Esophagus (tissue), 2 donors: ENCODE measurements around the gene TMED10. TPM values are rescaled to one million over a fixed set of nuclear protein-coding genes. Genes with fewer than 3 reads are reported as not detected.

Source experiments
- H3K27ac ChIP-seq, 2 donors: one replicate each; pipeline ENCODE4 v1.5.1; 2013; ENCODE audit warnings: low read depth in 2 of 2, mild to moderate bottlenecking in 2 of 2, inconsistent platforms in 1 of 2, low read length in 1 of 2, moderate library complexity in 1 of 2
- H3K27me3 ChIP-seq, 2 donors: one replicate each; pipeline ENCODE4 v1.6.1; 2013; ENCODE audit warnings: low read length in 2 of 2, control low read depth in 1 of 2, mild to moderate bottlenecking in 1 of 2; ENCODE audit not compliant: insufficient read depth in 2 of 2, control insufficient read depth in 1 of 2
- H3K36me3 ChIP-seq, 2 donors: one replicate each; pipeline ENCODE4 v1.6.1; 2013; ENCODE audit warnings: low read length in 1 of 2; ENCODE audit not compliant: control insufficient read depth in 2 of 2, insufficient read depth in 2 of 2
- H3K4me1 ChIP-seq, 2 donors: one replicate each; pipeline ENCODE4 v1.6.1; 2013; ENCODE audit warnings: low read length in 1 of 2; ENCODE audit not compliant: control insufficient read depth in 2 of 2, insufficient read depth in 2 of 2
- H3K4me3 ChIP-seq, 2 donors: one replicate each; pipeline ENCODE4 v1.5.1; 2013; ENCODE audit warnings: low read length in 2 of 2, mild to moderate bottlenecking in 2 of 2, low read depth in 1 of 2, moderate library complexity in 1 of 2
- H3K9me3 ChIP-seq, 2 donors: one replicate each; pipeline ENCODE4 v1.6.1; 2013; ENCODE audit warnings: mild to moderate bottlenecking in 2 of 2, low read depth in 1 of 2, low read length in 1 of 2, moderate library complexity in 1 of 2; ENCODE audit not compliant: control insufficient read depth in 2 of 2, insufficient read depth in 1 of 2
- WGBS, 2 donors: extraction: QIAGEN DNeasy Blood & Tissue Kit; methylation state at CpG; one replicate each; pipeline ENCODE4 v1.1.7; 2013; 5-methylcytosine and 5-hydroxymethylcytosine counted together
- polyA plus RNA-seq, 2 donors: library from polyadenylated mRNA; stranded (reverse); fragments of 200-250 nt; gene quantifications; one replicate each; pipeline ENCODE4 v1.2.3, GENCODE V29; 2013
- donor health status: healthy with polysubstance abuse.
- donor health status: Bipolar disorder and iron deficiency.

Gene TMED10
- polyA plus RNA-seq, 2 donors, result 74.8 to 225 TPM

DNA sequence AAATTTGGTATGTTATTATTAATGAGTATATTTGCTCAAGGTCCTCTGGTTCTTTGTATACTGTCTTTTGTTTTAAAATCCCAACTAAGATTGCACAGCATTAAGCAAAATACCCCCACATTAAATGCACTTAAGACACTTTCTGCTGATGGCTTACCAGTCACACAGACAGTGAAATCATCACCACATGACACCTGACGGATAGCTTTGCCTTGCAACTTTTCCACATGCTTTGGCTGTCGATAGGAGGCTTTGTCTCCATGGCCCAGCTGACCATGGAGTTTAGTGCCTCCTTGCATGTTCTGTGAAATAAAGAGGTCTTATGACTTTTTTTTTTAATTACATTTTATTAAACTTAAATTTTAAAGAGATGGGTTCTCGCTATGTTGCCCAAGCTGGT is 69.2 kb downstream of the TMED10 start:
- Histone ChIP-seq H3K4me1 (no peaks in the 10 kb centered on the region), H3K4me3 (no peak overlapping the region), H3K9me3 (no peaks in the 10 kb centered on the region), H3K27ac (no peak overlapping the region), H3K36me3 (peaks cover 9% of the 10 kb centered on the region in 2 donors), H3K27me3 (no peaks in the 10 kb centered on the region)
- WGBS, 2 donors, result 63 to 76% methylated on average over 3 of the region's 3 CpGs

DNA sequence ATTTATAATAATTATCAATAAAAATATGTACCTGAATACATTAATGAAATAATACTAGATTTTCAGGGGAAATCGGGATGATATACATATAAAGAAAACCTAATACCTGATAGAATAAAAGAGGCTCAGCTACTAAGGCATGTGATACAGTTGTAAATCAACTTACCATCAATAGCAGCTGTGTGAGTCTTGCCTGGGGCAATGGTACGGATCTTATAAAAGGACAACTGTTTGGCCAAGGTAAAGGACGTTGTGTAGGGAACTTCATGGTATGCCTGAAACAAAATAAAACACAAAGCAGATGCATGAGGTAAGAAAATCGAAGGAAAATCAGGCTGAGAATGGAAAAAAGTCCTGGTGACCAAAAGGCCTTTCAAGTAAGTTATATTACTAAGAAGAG is 74.9 kb downstream of the TMED10 start:
- Histone ChIP-seq H3K27ac (no peak overlapping the region), H3K27me3 (no peaks in the 10 kb centered on the region), H3K4me1 (no peaks in the 10 kb centered on the region), H3K36me3 (peaks cover 5 to 14% of the 10 kb centered on the region in 2 donors), H3K9me3 (no peaks in the 10 kb centered on the region), H3K4me3 (no peak overlapping the region)
- WGBS, 2 donors, result 73 to 80% methylated on average over 4 of the region's 4 CpGs

DNA sequence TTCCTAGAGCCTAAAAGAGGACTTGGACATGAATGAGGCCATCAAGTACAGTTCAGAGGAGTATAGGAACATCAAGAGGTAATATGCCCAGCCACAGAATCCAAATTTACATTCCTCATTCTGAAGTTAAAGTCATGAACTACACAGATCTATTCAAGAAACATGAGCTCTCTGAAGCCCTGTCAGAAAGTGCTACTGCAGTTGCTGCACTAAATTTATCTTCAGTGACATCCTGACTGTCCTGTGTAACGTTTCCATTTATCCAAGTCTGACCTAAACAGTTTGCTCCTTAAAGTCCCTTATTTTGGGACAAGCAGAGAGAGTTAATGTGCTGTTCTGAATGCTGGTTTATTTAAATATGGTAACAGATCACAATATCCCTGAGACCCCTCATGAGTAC is 77.7 kb downstream of the TMED10 start:
- Histone ChIP-seq H3K36me3 (peaks cover 5 to 10% of the 10 kb centered on the region in 2 donors), H3K4me1 (no peaks in the 10 kb centered on the region), H3K4me3 (no peak overlapping the region), H3K27me3 (no peaks in the 10 kb centered on the region), H3K27ac (no peak overlapping the region), H3K9me3 (no peaks in the 10 kb centered on the region)
- 72 to 73% methylated on average over 1 of the region's 1 CpG for WGBS, 2 donors

DNA sequence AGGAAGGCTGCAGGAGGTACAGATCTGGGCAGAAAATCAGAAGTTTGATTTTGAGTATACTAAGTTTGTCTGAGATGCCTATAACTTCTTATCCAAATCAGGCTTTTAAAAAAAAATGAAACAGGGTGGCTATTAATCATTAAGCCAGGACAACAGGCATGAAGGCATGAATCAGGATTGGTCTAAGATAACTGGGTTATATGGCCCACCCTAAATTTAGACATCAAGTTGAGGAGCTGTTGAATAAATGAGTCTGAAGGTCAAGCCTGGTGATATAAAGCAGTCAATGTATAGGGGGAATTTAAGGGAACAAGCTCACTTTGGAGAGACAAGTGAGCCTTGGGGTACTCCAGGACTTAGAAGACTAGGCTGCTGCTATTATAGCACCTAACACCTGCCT is 78.2 kb downstream of the TMED10 start:
- no peak overlapping the region for H3K27ac ChIP-seq
- no peaks in the 10 kb centered on the region for H3K9me3 ChIP-seq
- no peak overlapping the region for H3K4me3 ChIP-seq
- H3K36me3 ChIP-seq, result peaks cover 5 to 9% of the 10 kb centered on the region in 2 donors
- H3K27me3 ChIP-seq, result no peaks in the 10 kb centered on the region
- no peaks in the 10 kb centered on the region for H3K4me1 ChIP-seq

DNA sequence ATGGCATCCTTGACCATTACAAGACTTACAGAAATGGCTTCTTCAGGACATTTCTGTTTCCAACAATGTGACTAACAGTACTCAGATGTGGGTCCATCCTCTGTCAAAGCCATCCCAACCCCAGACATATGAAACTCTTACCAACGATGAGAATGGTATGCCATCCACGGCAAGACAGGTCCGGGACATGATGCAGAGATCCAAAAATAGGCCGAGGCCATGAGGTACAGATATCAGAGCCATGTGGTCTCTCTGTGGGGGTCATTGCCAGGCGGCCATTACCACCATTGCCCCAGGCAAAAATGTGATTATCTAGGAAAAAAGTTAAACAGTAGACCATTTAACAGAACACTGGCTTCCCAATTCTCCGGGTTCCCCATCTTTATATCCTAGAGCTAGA is 79.5 kb downstream of the TMED10 start:
- H3K36me3 ChIP-seq, result peaks cover 5 to 9% of the 10 kb centered on the region in 2 donors
- no peaks in the 10 kb centered on the region for H3K9me3 ChIP-seq
- H3K4me3 ChIP-seq, result no peak overlapping the region
- no peaks in the 10 kb centered on the region for H3K27me3 ChIP-seq
- H3K27ac ChIP-seq, result no peak overlapping the region
- H3K4me1 ChIP-seq, result no peaks in the 10 kb centered on the region
- 92 to 94% methylated on average over 6 of the region's 6 CpGs for WGBS, 2 donors

DNA sequence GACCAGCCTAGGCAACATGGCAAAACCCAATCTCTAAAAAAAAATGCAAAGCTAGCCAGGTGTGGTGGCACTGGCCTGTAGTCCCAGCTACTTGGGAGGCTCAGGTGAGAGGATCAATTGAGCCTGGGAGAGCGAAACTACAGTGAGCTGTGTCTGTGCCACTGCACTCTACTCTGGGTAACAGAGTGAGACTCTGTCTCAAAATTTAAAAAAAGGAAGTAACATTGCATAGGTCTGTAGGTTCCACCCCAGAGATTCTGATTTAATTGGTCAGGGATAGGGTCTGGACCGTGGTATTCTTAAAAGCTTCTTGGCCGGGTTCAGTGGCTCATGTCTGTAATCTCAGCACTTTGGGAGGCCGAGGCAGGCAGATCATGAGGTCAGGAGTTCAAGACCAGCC is 80.7 kb downstream of the TMED10 start:
- H3K9me3 ChIP-seq, result no peaks in the 10 kb centered on the region
- H3K27ac ChIP-seq, result no peak overlapping the region
- WGBS, 2 donors, result 89 to 97% methylated on average over 4 of the region's 4 CpGs
- H3K36me3 ChIP-seq, result peaks cover 5 to 8% of the 10 kb centered on the region in 2 donors
- H3K27me3 ChIP-seq, result no peaks in the 10 kb centered on the region
- H3K4me1 ChIP-seq, result no peaks in the 10 kb centered on the region
- H3K4me3 ChIP-seq, result no peak overlapping the region

DNA sequence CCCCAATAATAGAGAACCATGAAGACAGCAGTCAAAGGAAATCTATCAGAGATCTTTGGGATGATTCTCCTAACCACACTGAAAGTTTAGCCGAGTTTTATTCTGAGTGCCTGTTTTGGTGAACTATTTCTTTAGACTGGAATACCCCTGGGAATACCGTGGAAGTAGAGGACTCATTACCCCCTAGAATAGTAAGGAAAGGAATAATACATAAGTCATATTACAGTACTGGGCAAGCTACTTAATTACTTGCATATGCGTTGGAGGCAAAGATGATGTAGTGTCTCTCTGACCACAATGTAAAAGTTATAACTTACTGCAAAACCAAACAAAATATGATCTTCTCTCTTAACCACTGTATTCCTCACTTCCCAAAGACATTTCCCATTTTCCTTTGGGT is 81.5 kb downstream of the TMED10 start:
- Histone ChIP-seq H3K27me3 (no peaks in the 10 kb centered on the region), H3K4me1 (no peaks in the 10 kb centered on the region), H3K27ac (no peak overlapping the region), H3K36me3 (peaks cover 5 to 8% of the 10 kb centered on the region in 2 donors), H3K4me3 (no peak overlapping the region), H3K9me3 (no peaks in the 10 kb centered on the region)
- 86 to 94% methylated on average over 3 of the region's 3 CpGs for WGBS, 2 donors

DNA sequence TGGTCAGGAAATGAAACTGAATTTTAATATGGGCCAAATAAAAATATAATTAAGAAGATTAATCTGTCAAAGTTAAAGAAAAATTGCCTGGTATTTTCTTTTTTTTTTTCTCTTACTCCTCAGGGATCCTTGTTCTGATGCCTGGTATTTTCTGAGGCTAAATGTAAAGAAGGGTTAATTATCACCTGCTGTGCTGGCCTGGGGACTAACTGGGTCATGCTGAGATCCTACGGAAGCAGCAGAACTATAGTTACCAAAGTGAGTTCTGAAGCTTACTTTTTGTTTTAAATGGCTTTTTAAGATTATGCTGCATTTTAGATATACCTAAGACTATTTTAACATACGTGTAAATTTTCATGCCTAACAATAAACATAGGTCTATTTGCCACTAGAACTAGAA is 83.7 kb downstream of the TMED10 start:
- no peak overlapping the region for H3K27ac ChIP-seq
- H3K4me1 ChIP-seq, result no peaks in the 10 kb centered on the region
- H3K4me3 ChIP-seq, result no peak overlapping the region
- WGBS, 2 donors, result 87 to 92% methylated on average over 2 of the region's 2 CpGs
- H3K9me3 ChIP-seq, result no peaks in the 10 kb centered on the region
- peaks cover 6 to 8% of the 10 kb centered on the region in 2 donors for H3K36me3 ChIP-seq
- H3K27me3 ChIP-seq, result no peaks in the 10 kb centered on the region

DNA sequence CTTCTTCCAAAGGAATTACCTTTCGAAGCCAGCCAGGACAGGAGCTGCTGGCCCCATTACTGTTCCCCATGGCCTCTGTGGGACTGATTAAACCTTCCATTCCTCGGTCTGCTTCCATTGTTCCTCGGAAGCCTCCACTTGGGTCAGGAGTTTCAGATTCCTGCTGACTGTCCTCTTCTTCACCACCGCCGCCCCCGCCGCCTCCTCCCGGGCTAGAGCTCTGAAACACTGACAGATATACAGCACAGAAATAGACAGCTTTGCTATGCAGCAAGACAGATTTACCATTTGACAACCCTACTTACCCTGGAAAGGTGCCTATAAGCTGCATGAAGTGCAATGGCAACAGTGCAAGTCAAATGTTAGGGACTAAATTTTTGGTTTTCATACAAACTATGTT is 85.2 kb downstream of the TMED10 start:
- Histone ChIP-seq H3K4me1 (no peaks in the 10 kb centered on the region), H3K27ac (no peak overlapping the region), H3K9me3 (no peaks in the 10 kb centered on the region), H3K36me3 (peaks cover 5% of the 10 kb centered on the region in 2 donors), H3K4me3 (no peak overlapping the region), H3K27me3 (no peaks in the 10 kb centered on the region)
- WGBS, 2 donors, result 90 to 92% methylated on average over 8 of the region's 8 CpGs

DNA sequence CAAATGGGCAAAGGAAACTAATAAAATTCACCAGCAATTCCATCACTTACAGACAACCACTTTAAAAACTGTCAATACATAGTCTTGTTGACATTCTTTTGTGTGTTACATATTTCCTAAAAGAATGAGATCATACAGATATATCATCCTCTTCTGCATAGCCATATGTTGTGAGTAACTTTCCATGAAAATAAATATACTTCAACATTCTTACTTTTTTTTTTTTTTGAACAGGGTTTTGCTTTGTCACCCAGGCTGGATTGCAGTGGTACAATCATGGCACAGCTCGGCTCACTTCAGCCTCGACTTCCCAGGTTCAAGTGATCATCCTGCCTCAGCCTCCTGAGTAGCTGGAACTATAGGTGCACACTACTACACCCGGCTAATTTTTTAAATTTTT is 86.1 kb downstream of the TMED10 start:
- no peak overlapping the region for H3K27ac ChIP-seq
- WGBS, 2 donors, result 89 to 91% methylated on average over 3 of the region's 3 CpGs
- H3K4me3 ChIP-seq, result no peak overlapping the region
- H3K9me3 ChIP-seq, result no peaks in the 10 kb centered on the region
- H3K4me1 ChIP-seq, result no peaks in the 10 kb centered on the region
- H3K36me3 ChIP-seq, result peaks cover 3 to 8% of the 10 kb centered on the region in 2 donors
- H3K27me3 ChIP-seq, result no peaks in the 10 kb centered on the region
